Ovary (tissue), 9 donors: ENCODE results near the gene ZER1. TPM values are rescaled to one million over a fixed set of nuclear protein-coding genes. Genes with fewer than 3 reads are reported as not detected.
"Not testable (repeated sequence)": the region's sequence is repeated elsewhere in the genome, so short reads cannot be mapped to it uniquely, and the experiment has no call there.

Source experiments
- DNase-seq, 5 donors: peaks; one replicate each; pipeline ENCODE4 v3.0.0-alpha.2; 2019 to 2020
- H3K27ac ChIP-seq, 2 donors: fragments of 200-600 bp; one replicate each; pipeline versions ENCODE4 v1.5.1 to v1.8.0; 2019 to 2022
- H3K27me3 ChIP-seq: fragments of 200-600 bp; one replicate; pipeline ENCODE4 v1.8.0; 2022
- H3K36me3 ChIP-seq: fragments of 200-600 bp; sonication (generic); one replicate; pipeline ENCODE4 v1.5.1; 2019
- H3K4me1 ChIP-seq: one replicate; pipeline ENCODE4 v1.8.1; 2013; ENCODE audit warnings: mild to moderate bottlenecking, moderate library complexity; ENCODE audit not compliant: insufficient read depth
- H3K4me3 ChIP-seq: fragments of 200-600 bp; sonication (generic); one replicate; pipeline ENCODE4 v1.5.1; 2017
- H3K9me3 ChIP-seq, 2 donors: fragments of 200-600 bp in 1 of 2; sonication (generic) in 1 of 2; one replicate each; pipeline versions ENCODE4 v1.5.1 to v1.8.1; 2013 to 2019; ENCODE audit warnings: mild to moderate bottlenecking in 1 of 2, moderate library complexity in 1 of 2
- EP300 ChIP-seq: sonication (generic); formaldehyde crosslinking; IDR thresholded peaks from one replicate; pipeline ENCODE4 v1.6.1; 2017; ENCODE audit warnings: antibody characterized with exemption
- POLR2A ChIP-seq: fragments of 450-650 bp; IDR thresholded peaks from one replicate; pipeline ENCODE4 v1.6.1; 2017; ENCODE audit warnings: antibody characterized with exemption, mild to moderate bottlenecking, moderate library complexity
- WGBS, 3 donors: extraction: QIAGEN DNeasy Blood & Tissue Kit in 1 of 3; methylation state at CpG; one replicate each; pipeline versions ENCODE4 v1.1.5 to v1.1.7; 2013 to 2017; 5-methylcytosine and 5-hydroxymethylcytosine counted together
- intact Hi-C, 4 donors: fragments of 100-400 bp; cut with DNase I; formaldehyde crosslinking; loops; one replicate each; pipeline versions ENCODE4 v1.11.0 to v1.15.1; 2022 to 2023
- polyA plus RNA-seq, 2 donors: library from polyadenylated mRNA; stranded (reverse); fragments of 200-250 nt in 1 of 2; fragments of 350-450 nt in 1 of 2; fragmentation: Illumina TruSeq in 1 of 2; extraction: RNeasy Lipid Tissue Mini Kit (QIAGEN cat#74804) in 1 of 2; gene quantifications; one replicate each; pipeline ENCODE4 v1.2.3, GENCODE V29; 2013 to 2014
- total RNA-seq, 7 donors: library from RNA; depleted of rRNA in 2 of 7; stranded (reverse); fragments of >200 nt in 2 of 7; fragmentation: NEBNext Ultra II Directional in 3 of 7; extraction: Animal tissue kit (Norgen Biotek cat#: 25700) in 3 of 7; gene quantifications; one replicate each; pipeline versions ENCODE4 v1.1.0 to v1.2.4, GENCODE V29; 2016 to 2023
- TF ChIP-seq, protein P1 (sequence below), 3 donors: fragments of 450-650 bp in 2 of 3; fragments of 200-600 bp in 1 of 3; IDR thresholded peaks; one replicate each; pipeline versions ENCODE4 v1.5.1 to v1.8.0; 2016 to 2022; ENCODE audit warnings: antibody characterized with exemption in 3 of 3, mild to moderate bottlenecking in 1 of 3
- donor health status: DM: no; HTN: no; CAD: no; lungs with moderate emphysema.
- donor health status: DM: no; HTN: no; CAD: no.
- donor health status: Bipolar disorder and iron deficiency.
- donor health status: DM: yes; HTN: yes; CAD: no.
- donor health status: DM: no; HTN: no; CAD: no.
- donor health status: DM: yes; HTN: yes; CAD: no.

Gene ZER1
- total and polyA plus RNA-seq, 9 donors = 16.3 to 46.1 (median 34.0) TPM

DNA sequence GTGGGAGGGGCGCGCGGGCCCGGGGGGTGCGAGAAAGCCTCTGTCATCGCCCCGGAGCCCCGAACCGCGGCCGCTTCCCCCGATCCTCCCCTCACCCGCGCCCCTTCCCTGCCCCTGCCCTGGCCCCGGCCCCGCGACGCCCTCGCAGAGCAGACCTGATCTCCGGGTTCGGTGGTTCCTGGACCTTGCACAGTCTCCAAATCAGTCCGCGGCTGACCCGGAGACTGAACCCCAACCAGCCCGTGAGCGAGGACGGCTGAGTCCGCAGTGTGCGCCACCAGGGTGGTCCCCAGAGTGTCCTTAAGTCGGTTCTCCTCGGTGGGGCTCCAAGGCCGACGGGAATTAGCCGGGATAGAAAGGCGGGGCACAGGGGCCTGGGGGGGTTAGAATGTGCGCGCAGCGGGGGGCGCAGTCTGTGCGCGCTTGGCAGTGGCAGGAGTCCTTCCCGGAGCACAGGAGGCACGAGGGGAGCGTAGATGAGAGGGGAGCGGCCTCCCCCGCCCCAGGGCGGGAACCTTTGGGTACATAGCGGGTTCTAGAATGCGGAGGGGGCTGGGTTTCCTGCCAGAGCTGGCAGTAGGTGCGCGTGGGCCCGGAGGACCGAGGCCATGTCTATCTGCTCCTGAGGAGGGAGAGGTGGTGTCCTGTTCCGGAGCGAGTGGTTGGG is 68.6 kb downstream of the ZER1 start:
- TF ChIP-seq EP300 = no peak
- no peak for TF ChIP-seq POLR2A
- TF ChIP-seq, protein P1, sequence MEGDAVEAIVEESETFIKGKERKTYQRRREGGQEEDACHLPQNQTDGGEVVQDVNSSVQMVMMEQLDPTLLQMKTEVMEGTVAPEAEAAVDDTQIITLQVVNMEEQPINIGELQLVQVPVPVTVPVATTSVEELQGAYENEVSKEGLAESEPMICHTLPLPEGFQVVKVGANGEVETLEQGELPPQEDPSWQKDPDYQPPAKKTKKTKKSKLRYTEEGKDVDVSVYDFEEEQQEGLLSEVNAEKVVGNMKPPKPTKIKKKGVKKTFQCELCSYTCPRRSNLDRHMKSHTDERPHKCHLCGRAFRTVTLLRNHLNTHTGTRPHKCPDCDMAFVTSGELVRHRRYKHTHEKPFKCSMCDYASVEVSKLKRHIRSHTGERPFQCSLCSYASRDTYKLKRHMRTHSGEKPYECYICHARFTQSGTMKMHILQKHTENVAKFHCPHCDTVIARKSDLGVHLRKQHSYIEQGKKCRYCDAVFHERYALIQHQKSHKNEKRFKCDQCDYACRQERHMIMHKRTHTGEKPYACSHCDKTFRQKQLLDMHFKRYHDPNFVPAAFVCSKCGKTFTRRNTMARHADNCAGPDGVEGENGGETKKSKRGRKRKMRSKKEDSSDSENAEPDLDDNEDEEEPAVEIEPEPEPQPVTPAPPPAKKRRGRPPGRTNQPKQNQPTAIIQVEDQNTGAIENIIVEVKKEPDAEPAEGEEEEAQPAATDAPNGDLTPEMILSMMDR (IDR thresholded peaks at IDR 0.05) = no peak
- Histone ChIP-seq H3K4me3 (peak overlapping the region; percentile 68), H3K27me3 (no peaks in the 10 kb centered on the region), H3K27ac (peak overlapping the region; percentile 54), H3K9me3 (no peaks in the 10 kb centered on the region), H3K36me3 (no peaks in the 10 kb centered on the region), H3K4me1 (peaks cover 1% of the 10 kb centered on the region)
- WGBS, 3 donors = 6 to 10% (median 10%) methylated on average over 34 to 55 of the region's 55 CpGs
- intact Hi-C loops = loop anchor here in 1 of 4 donors (2.0 kb wide), 1 partner anchor 68 kb away; no protein-coding TSS in a partner anchor
- peak in 1 of 5 donors; percentile 64 for DNase-seq

DNA sequence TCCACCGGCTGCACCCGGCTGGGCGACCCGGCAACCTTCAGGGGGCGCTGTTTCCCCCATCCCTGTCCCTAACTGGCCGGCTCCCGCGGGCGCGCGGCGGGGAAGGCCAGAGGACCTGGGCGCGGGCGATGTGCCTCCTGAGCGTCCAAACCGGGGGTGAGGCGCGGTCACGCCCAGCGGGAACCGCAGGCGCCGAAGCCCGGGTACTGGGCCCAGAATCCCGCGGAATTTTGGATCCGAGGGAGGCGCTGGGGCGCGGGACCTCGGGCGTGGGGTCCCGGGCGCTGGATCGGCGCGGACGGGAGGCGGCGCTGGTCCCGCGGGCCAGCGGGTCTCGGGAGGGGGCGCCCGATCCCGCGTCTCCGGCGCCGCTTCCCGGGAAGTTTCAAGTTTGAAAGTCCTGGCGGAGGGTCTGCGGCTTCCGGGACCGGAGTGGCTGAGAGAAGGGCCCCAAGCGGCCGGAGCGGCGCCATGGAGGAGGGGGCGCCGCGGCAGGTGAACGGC is 69.2 kb downstream of the ZER1 start, which contains the start of gene PKN3:
Gene PKN3 (plus strand): TSS at position 59 of the 504 bp plus-strand sequence. CDS start 413 bp downstream, at position 472.
- intact Hi-C loops = loop anchor here in 1 of 4 donors (2.0 kb wide), 1 partner anchor 68 kb away; no protein-coding TSS in a partner anchor
- DNase-seq = peak; percentile 83 to 92 (median 89)
- 0 to 2% (median 0%) methylated on average over 41 to 65 of the region's 65 CpGs for WGBS, 3 donors
- Histone ChIP-seq H3K4me1 (peaks cover 1% of the 10 kb centered on the region), H3K27me3 (no peaks in the 10 kb centered on the region), H3K9me3 (no peaks in the 10 kb centered on the region), H3K4me3 (peak within 1 kb of the TSS; percentile 68), H3K27ac (peak within 1 kb of the TSS; percentile 54), H3K36me3 (no peaks in the 10 kb centered on the region)
- peak; percentile 22 for TF ChIP-seq POLR2A
- no peak for TF ChIP-seq EP300
- TF ChIP-seq, protein P1 (IDR thresholded peaks at IDR 0.05) = peak; percentile 87 to 94 (median 89)

GRCh38 chr9:128701227-128701854 is 70.4 kb downstream of the ZER1 start:
- 41 to 52% (median 50%) methylated on average over 10 of the region's 10 CpGs for WGBS, 3 donors
- H3K27me3 ChIP-seq = no peaks in the 10 kb centered on the region
- peak in 1 of 5 donors; percentile 27 for DNase-seq
- intact Hi-C loops = no loop called here
- H3K27ac ChIP-seq = no peak overlapping the region
- no peak for TF ChIP-seq POLR2A
- H3K4me3 ChIP-seq = no peak overlapping the region
- no peaks in the 10 kb centered on the region for H3K36me3 ChIP-seq
- H3K4me1 ChIP-seq = peaks cover 1% of the 10 kb centered on the region
- H3K9me3 ChIP-seq = no peaks in the 10 kb centered on the region

DNA sequence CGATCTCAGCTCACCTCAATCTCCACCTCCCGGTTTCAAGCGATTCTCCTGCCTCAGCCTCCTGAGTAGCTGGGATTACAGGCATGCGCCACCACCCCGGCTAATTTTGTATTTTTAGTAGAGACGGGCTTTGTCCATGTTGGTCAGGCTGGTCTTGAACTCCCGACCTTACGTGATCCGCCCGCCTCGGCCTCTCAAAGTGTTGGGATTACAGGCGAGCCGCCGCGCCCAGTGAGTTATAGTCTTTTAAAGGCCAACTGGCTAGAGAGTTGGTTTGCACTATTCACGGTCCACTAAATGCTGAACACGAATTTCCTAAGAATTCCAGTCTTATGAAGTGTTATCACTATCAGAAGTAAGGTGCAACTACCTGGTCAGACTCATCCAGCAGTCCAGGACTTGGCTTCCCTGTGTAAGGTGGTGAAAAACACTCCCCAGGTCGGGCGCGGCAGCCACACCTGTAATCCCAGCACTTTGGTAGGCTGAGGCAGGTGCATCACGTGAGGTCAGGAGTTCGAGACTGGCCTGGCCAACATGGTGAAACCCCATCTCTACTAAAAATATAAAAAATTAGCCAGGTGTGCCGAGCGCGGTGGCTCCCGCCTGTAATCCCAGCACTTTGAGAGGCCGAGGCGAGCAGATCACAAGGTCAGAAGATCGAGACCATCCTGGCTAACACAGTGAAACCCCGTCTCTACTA is 72.5 kb downstream of the ZER1 start:
- H3K9me3 ChIP-seq, H3K27me3 ChIP-seq, H3K4me1 ChIP-seq, intact Hi-C loops, H3K36me3 ChIP-seq, H3K27ac ChIP-seq, H3K4me3 ChIP-seq: not testable (repeated sequence)
- WGBS, 3 donors = 91 to 95% (median 93%) methylated on average over 30 of the region's 30 CpGs
- DNase-seq = peak in 2 of 5 donors; percentile 10 to 26

- intact Hi-C loops = no loop called here
- 58 to 68% (median 58%) methylated on average over 8 of the region's 8 CpGs for WGBS, 3 donors
- Histone ChIP-seq H3K4me3 (no peak overlapping the region), H3K9me3 (no peaks in the 10 kb centered on the region), H3K27me3 (no peaks in the 10 kb centered on the region), H3K36me3 (no peaks in the 10 kb centered on the region), H3K4me1 (peaks cover under 1% of the 10 kb centered on the region), H3K27ac (no peak overlapping the region)
- DNase-seq = peak in 1 of 5 donors; percentile 3
- TF ChIP-seq, protein P1 (IDR thresholded peaks at IDR 0.05) = no peak
- TF ChIP-seq EP300 (no peak), POLR2A (no peak)
Observed at GRCh38 chr9:128696923-128697707, 74.6 kb downstream of the ZER1 start.
